HepG2 (cell line): ENCODE data around the gene CCDC116. TPM values are rescaled to one million over a fixed set of nuclear protein-coding genes. Genes with fewer than 3 reads are reported as not detected.

Experiments used
- E2F5 ChIP-seq: sonication (generic); formaldehyde crosslinking; conservative IDR thresholded peaks from 2 replicates; pipeline ENCODE4 v1.4.0; 2020; ENCODE audit warnings: missing genetic modification reagents
- ELF4 ChIP-seq: sonication (generic); formaldehyde crosslinking; IDR thresholded peaks from 2 replicates; pipeline ENCODE4 v1.5.0; 2020; ENCODE audit warnings: missing genetic modification reagents, mild to moderate bottlenecking, moderate library complexity, borderline replicate concordance
- GATAD1 ChIP-seq: IDR thresholded peaks from 2 replicates; pipeline ENCODE4 v1.6.1; 2016; ENCODE audit warnings: missing genetic modification reagents, missing compliant biosample characterization
- GATAD2A ChIP-seq: IDR thresholded peaks from 2 replicates; pipeline ENCODE4 v1.6.1; 2016
- KLF11 ChIP-seq: IDR thresholded peaks from 2 replicates; pipeline ENCODE4 v1.6.1; 2016; ENCODE audit warnings: missing compliant biosample characterization
- MAF1 ChIP-seq: sonication (generic); formaldehyde crosslinking; IDR thresholded peaks from 2 replicates; pipeline ENCODE4 v1.5.0; 2020; ENCODE audit warnings: missing genetic modification reagents, borderline replicate concordance
- MTA1 ChIP-seq: sonication (generic); formaldehyde crosslinking; IDR thresholded peaks from 2 replicates; pipeline ENCODE4 v1.4.0; 2020; ENCODE audit warnings: missing genetic modification reagents, mild to moderate bottlenecking, borderline replicate concordance
- MTF1 ChIP-seq: sonication (generic); formaldehyde crosslinking; IDR thresholded peaks from 2 replicates; pipeline ENCODE4 v1.5.0; 2020; ENCODE audit warnings: missing genetic modification reagents
- POLR2AphosphoS5 ChIP-seq: IDR thresholded peaks from 2 replicates; pipeline ENCODE4 v1.6.1; 2012; ENCODE audit warnings: low read depth, low read length
- PPARG ChIP-seq: conservative IDR thresholded peaks from 2 replicates; pipeline ENCODE4 v1.6.1; 2016; ENCODE audit warnings: missing biosample characterization, missing genetic modification reagents
- PRDM15 ChIP-seq: sonication (generic); formaldehyde crosslinking; IDR thresholded peaks from 2 replicates; pipeline ENCODE4 v1.4.0; 2020; ENCODE audit warnings: missing genetic modification reagents
- RAD51 ChIP-seq: fragments of 450-650 bp; IDR thresholded peaks from 2 replicates; pipeline ENCODE4 v1.6.1; 2016; ENCODE audit warnings: borderline replicate concordance
- SAFB2 ChIP-seq: sonication (generic); formaldehyde crosslinking; IDR thresholded peaks from 2 replicates; pipeline ENCODE4 v1.5.1; 2020; ENCODE audit warnings: missing genetic modification reagents, low read depth, mild to moderate bottlenecking, borderline replicate concordance
- SMYD3 ChIP-seq: sonication (generic); formaldehyde crosslinking; IDR thresholded peaks from 2 replicates; pipeline ENCODE4 v1.8.1; 2023; ENCODE audit warnings: mild to moderate bottlenecking, missing genetic modification reagents
- SNAPC2 ChIP-seq: sonication (generic); formaldehyde crosslinking; IDR thresholded peaks from 2 replicates; pipeline ENCODE4 v1.8.1; 2022; ENCODE audit warnings: mild to moderate bottlenecking, missing genetic modification reagents
- ZFP37 ChIP-seq: sonication (generic); formaldehyde crosslinking; IDR thresholded peaks from 2 replicates; pipeline ENCODE4 v1.4.0; 2020; ENCODE audit warnings: missing genetic modification reagents, borderline replicate concordance
- ZMAT3 ChIP-seq: sonication (generic); formaldehyde crosslinking; conservative IDR thresholded peaks from 2 replicates; pipeline ENCODE4 v1.7.0; 2021; ENCODE audit warnings: missing genetic modification reagents
- ZNF382 ChIP-seq: sonication (generic); formaldehyde crosslinking; IDR thresholded peaks from 2 replicates; pipeline ENCODE4 v1.5.0; 2020; ENCODE audit warnings: missing genetic modification reagents, mild to moderate bottlenecking, borderline replicate concordance
- ZNF567 ChIP-seq: sonication (generic); formaldehyde crosslinking; IDR thresholded peaks from 2 replicates; pipeline ENCODE4 v1.8.1; 2023; ENCODE audit warnings: mild to moderate bottlenecking, missing genetic modification reagents, borderline replicate concordance
- ZNF660 ChIP-seq: sonication (generic); formaldehyde crosslinking; IDR thresholded peaks from 2 replicates; pipeline ENCODE4 v1.5.1; 2020; ENCODE audit warnings: mild to moderate bottlenecking, low read depth, missing genetic modification reagents, borderline replicate concordance
- ZNF891 ChIP-seq: sonication (generic); formaldehyde crosslinking; IDR thresholded peaks from 2 replicates; pipeline ENCODE4 v1.5.0; 2020; ENCODE audit warnings: mild to moderate bottlenecking, missing genetic modification reagents
- polyA plus RNA-seq, 8 experiments: library from polyadenylated mRNA; depleted of rRNA in 3 of 8; stranded (reverse) in 7 of 8; unstranded in 1 of 8; fragments of >200 nt; fragmentation: Illumina TruSeq in 4 of 8; extraction: Trizol in 4 of 8; gene quantifications; 2 replicates each; pipeline versions ENCODE4 v1.2.1 to v1.2.3, GENCODE V29; 2011 to 2016; ENCODE audit warnings: low read depth in 4 of 8, missing spikeins in 1 of 8, mixed read lengths in 1 of 8; ENCODE audit not compliant: insufficient read depth in 1 of 8
- total RNA-seq, 5 experiments: library from RNA; depleted of rRNA; stranded (reverse); fragments of >200 nt; fragmentation: Illumina TruSeq; extraction: Trizol; gene quantifications; 2 replicates each; pipeline ENCODE4 v1.2.3, GENCODE V29; 2016; ENCODE audit warnings: low read depth in 1 of 5
- TF ChIP-seq, protein P1 (sequence below): sonication (generic); formaldehyde crosslinking; IDR thresholded peaks from 2 replicates; pipeline ENCODE4 v1.8.0; 2022; ENCODE audit warnings: mild to moderate bottlenecking, missing genetic modification reagents, moderate library complexity
- TF ChIP-seq, protein P2 (sequence below): sonication (generic); formaldehyde crosslinking; IDR thresholded peaks from 2 replicates; pipeline ENCODE4 v1.4.0; 2020; ENCODE audit warnings: mild to moderate bottlenecking, missing genetic modification reagents

The CCDC116 gene
- total and polyA plus RNA-seq, 2 of the 13 experiments (the other 11 are each of a cell fraction or from before 2014, with no cell fraction given), result 0.15 to 0.33 TPM

DNA sequence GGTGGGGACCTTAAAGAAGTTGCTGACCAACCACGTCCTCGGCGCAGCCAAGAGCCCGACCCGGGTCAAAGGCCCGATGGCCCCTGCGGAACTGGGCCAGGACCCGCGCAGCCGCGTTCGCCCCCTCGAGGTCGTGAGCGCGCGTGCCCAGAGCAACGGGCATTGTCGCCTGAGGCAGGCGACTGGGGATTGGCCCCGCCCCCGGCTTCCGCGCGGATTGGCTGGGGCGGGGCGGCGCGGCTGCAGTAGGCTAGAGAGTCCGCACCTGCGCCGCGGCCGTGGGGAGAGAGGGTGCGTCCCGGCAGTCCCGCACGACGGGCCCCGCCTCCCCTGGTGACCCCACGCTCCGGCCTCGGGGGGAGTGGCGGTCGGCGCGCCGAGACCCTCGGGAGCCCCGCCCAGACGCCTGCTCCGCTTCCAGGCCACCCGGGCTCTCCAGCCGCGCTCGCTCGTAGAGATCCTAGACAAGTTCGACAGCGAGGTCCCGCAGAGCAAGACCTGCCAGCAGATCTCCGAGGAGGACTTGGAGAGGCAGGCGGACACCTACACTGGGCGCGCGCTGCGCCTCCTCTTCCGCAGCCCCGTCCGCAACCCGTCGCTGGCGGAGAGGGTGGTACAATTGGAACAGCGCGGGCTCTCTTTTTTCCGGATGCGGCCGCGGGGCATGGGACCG is 24.9 kb downstream of the CCDC116 start (continued):
- TF ChIP-seq ZNF660 (CRISPR knock-in tag) (no peak), ZNF382 (CRISPR knock-in tag) (no peak), ZNF567 (CRISPR knock-in tag) (no peak), PRDM15 (CRISPR knock-in tag) (no peak), ZNF891 (CRISPR knock-in tag) (peak; percentile 39; the same call in 1 of the 2 replicates), SMYD3 (CRISPR knock-in tag) (0 out of 2 replicates have a peak, but pooled peaks have one; percentile 14), GATAD2A (CRISPR knock-in tag) (peak; percentile 33; the same call in 1 of the 2 replicates), SNAPC2 (CRISPR knock-in tag) (no peak), KLF11 (no peak), SAFB2 (CRISPR knock-in tag) (peak; percentile 93; the same call in 1 of the 2 replicates), MTF1 (CRISPR knock-in tag) (no peak), MTA1 (peak; percentile 21; the same call in 1 of the 2 replicates), RAD51 (no peak), MAF1 (CRISPR knock-in tag) (no peak), POLR2AphosphoS5 (peak; percentile 53), E2F5 (CRISPR knock-in tag) (no peak; the same call in 1 of the 2 replicates), ZMAT3 (CRISPR knock-in tag) (no peak; the same call in 1 of the 2 replicates), GATAD1 (no peak), ZFP37 (CRISPR knock-in tag) (no peak), PPARG (CRISPR knock-in tag) (no peak; the same call in 1 of the 2 replicates), ELF4 (CRISPR knock-in tag) (no peak)
- TF ChIP-seq, protein P1, sequence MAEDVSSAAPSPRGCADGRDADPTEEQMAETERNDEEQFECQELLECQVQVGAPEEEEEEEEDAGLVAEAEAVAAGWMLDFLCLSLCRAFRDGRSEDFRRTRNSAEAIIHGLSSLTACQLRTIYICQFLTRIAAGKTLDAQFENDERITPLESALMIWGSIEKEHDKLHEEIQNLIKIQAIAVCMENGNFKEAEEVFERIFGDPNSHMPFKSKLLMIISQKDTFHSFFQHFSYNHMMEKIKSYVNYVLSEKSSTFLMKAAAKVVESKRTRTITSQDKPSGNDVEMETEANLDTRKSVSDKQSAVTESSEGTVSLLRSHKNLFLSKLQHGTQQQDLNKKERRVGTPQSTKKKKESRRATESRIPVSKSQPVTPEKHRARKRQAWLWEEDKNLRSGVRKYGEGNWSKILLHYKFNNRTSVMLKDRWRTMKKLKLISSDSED (CRISPR knock-in tag), result no peak
- TF ChIP-seq, protein P2, sequence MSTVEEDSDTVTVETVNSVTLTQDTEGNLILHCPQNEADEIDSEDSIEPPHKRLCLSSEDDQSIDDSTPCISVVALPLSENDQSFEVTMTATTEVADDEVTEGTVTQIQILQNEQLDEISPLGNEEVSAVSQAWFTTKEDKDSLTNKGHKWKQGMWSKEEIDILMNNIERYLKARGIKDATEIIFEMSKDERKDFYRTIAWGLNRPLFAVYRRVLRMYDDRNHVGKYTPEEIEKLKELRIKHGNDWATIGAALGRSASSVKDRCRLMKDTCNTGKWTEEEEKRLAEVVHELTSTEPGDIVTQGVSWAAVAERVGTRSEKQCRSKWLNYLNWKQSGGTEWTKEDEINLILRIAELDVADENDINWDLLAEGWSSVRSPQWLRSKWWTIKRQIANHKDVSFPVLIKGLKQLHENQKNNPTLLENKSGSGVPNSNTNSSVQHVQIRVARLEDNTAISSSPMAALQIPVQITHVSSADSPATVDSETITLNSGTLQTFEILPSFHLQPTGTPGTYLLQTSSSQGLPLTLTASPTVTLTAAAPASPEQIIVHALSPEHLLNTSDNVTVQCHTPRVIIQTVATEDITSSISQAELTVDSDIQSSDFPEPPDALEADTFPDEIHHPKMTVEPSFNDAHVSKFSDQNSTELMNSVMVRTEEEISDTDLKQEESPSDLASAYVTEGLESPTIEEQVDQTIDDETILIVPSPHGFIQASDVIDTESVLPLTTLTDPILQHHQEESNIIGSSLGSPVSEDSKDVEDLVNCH (CRISPR knock-in tag), result no peak
